ENCODE measurements around the gene ZNF782.
"Not testable (repeated sequence)": the region's sequence is repeated elsewhere in the genome, so short reads cannot be mapped to it uniquely, and the experiment has no call there.

ZNF782 gene

GRCh38 chr9:96844040-96844439 lies 10.3 kb downstream of the ZNF782 start:
- DNase-seq (ENCODE audit: low read depth) = no peak
- H3K36me3 ChIP-seq (ENCODE audit: control insufficient read depth, insufficient read depth, low read length, severe bottlenecking) = peaks cover 58% of the 10 kb centered on the region
- H3K4me1 ChIP-seq (ENCODE audit: control insufficient read depth, insufficient read depth, low read length) = no peaks in the 10 kb centered on the region
- H3K9ac ChIP-seq (ENCODE audit: low read length) = no peak overlapping the region
- no peak overlapping the region for H3K4me3 ChIP-seq (ENCODE audit: low read length)
- no peaks in the 10 kb centered on the region for H3K27me3 ChIP-seq (replicated peaks; ENCODE audit: control insufficient read depth, insufficient read depth, low read length)
- peaks cover 96% of the 10 kb centered on the region for H3K9me3 ChIP-seq (ENCODE audit: control insufficient read depth, low read length)

DNA sequence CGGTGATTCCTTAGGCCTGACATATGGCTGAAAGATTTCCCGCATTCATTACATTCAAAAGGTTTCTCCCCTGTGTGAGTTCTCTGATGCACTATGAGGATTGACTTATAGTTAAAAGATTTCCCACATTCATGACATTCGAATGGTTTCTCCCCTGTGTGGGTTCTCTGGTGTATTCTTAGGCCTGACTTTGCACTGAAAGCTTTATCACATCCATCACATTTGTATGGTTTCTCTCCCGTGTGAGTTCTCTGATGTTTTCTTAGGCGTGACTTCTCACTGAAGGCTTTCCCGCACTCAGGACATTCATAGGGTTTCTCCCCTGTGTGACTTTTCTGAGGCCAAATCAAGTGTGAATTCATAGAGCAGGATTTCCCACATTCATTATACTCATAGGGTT lies 35.8 kb downstream of the ZNF782 start:
- Histone ChIP-seq H3K9me3 (ENCODE audit: control insufficient read depth, low read length) (peaks cover 99% of the 10 kb centered on the region), H3K27me3 (replicated peaks; ENCODE audit: control insufficient read depth, insufficient read depth, low read length) (no peaks in the 10 kb centered on the region), H3K36me3 (ENCODE audit: control insufficient read depth, insufficient read depth, low read length, severe bottlenecking) (peaks cover 93% of the 10 kb centered on the region), H3K4me3 (ENCODE audit: low read length) (peak overlapping the region; percentile 78), H3K9ac (ENCODE audit: low read length) (no peak overlapping the region), H3K4me1 (ENCODE audit: control insufficient read depth, insufficient read depth, low read length) (no peaks in the 10 kb centered on the region)
- no peak for DNase-seq (ENCODE audit: low read depth)

DNA sequence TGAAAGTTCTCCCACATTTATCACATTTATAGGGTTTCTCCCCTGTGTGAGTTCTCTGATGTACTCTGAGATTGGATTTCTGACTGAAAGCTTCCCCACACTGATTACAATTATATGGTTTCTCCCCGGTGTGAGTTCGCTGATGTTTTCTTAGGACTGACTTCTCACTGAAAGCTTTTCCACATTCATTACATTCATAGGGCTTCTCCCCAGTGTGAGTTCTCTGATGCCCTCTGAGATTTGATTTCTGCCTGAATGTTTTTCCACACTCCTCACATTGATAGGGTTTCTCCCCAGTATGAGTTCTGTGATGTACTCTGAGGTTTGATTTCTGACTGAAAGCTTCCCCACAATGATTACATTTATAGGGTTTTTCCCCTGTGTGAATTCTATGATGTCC lies 36.3 kb downstream of the ZNF782 start:
- no peaks in the 10 kb centered on the region for H3K4me1 ChIP-seq (ENCODE audit: control insufficient read depth, insufficient read depth, low read length)
- no peak for DNase-seq (ENCODE audit: low read depth)
- no peak overlapping the region for H3K9ac ChIP-seq (ENCODE audit: low read length)
- peaks cover 88% of the 10 kb centered on the region for H3K36me3 ChIP-seq (ENCODE audit: control insufficient read depth, insufficient read depth, low read length, severe bottlenecking)
- peak overlapping the region; percentile 78 for H3K4me3 ChIP-seq (ENCODE audit: low read length)
- peaks cover 99% of the 10 kb centered on the region for H3K9me3 ChIP-seq (ENCODE audit: control insufficient read depth, low read length)
- no peaks in the 10 kb centered on the region for H3K27me3 ChIP-seq (replicated peaks; ENCODE audit: control insufficient read depth, insufficient read depth, low read length)

GRCh38 chr9:96813607-96814006 lies 40.7 kb downstream of the ZNF782 start:
- peak overlapping the region; percentile 69 for H3K4me3 ChIP-seq (ENCODE audit: low read length)

GRCh38 chr9:96798959-96799358 lies 55.4 kb downstream of the ZNF782 start:
- not testable (repeated sequence) for H3K27me3 ChIP-seq (replicated peaks; ENCODE audit: control insufficient read depth, insufficient read depth, low read length); H3K4me3 ChIP-seq (ENCODE audit: low read length); DNase-seq (ENCODE audit: low read depth); H3K4me1 ChIP-seq (ENCODE audit: control insufficient read depth, insufficient read depth, low read length); H3K9ac ChIP-seq (ENCODE audit: low read length)
- Histone ChIP-seq H3K9me3 (ENCODE audit: control insufficient read depth, low read length) (peaks cover 45% of the 10 kb centered on the region), H3K36me3 (ENCODE audit: control insufficient read depth, insufficient read depth, low read length, severe bottlenecking) (peaks cover 39% of the 10 kb centered on the region)

More at GRCh38 chr9:96813607-96814006, 40.7 kb downstream of the ZNF782 start:
- no peak overlapping the region for H3K9ac ChIP-seq (ENCODE audit: low read length)
- H3K27me3 ChIP-seq (replicated peaks; ENCODE audit: control insufficient read depth, insufficient read depth, low read length) = no peaks in the 10 kb centered on the region
- peaks cover 50% of the 10 kb centered on the region for H3K36me3 ChIP-seq (ENCODE audit: control insufficient read depth, insufficient read depth, low read length, severe bottlenecking)
- no peak for DNase-seq (ENCODE audit: low read depth)
- peaks cover 100% of the 10 kb centered on the region for H3K9me3 ChIP-seq (ENCODE audit: control insufficient read depth, low read length)
- H3K4me1 ChIP-seq (ENCODE audit: control insufficient read depth, insufficient read depth, low read length) = no peaks in the 10 kb centered on the region

GRCh38 chr9:96784021-96784420 lies 70.3 kb downstream of the ZNF782 start:
- Histone ChIP-seq H3K9me3 (ENCODE audit: control insufficient read depth, low read length) (peaks cover 52% of the 10 kb centered on the region), H3K27me3 (replicated peaks; ENCODE audit: control insufficient read depth, insufficient read depth, low read length) (no peaks in the 10 kb centered on the region), H3K9ac (ENCODE audit: low read length) (no peak overlapping the region), H3K36me3 (ENCODE audit: control insufficient read depth, insufficient read depth, low read length, severe bottlenecking) (peaks cover 12% of the 10 kb centered on the region), H3K4me1 (ENCODE audit: control insufficient read depth, insufficient read depth, low read length) (peaks cover under 1% of the 10 kb centered on the region), H3K4me3 (ENCODE audit: low read length) (no peak overlapping the region)
- DNase-seq (ENCODE audit: low read depth) = no peak

GRCh38 chr9:96782235-96782634 lies 72.1 kb downstream of the ZNF782 start:
- Histone ChIP-seq H3K4me1 (ENCODE audit: control insufficient read depth, insufficient read depth, low read length) (peaks cover 7% of the 10 kb centered on the region), H3K9ac (ENCODE audit: low read length) (no peak overlapping the region), H3K9me3 (ENCODE audit: control insufficient read depth, low read length) (peaks cover 37% of the 10 kb centered on the region), H3K27me3 (replicated peaks; ENCODE audit: control insufficient read depth, insufficient read depth, low read length) (no peaks in the 10 kb centered on the region), H3K4me3 (ENCODE audit: low read length) (no peak overlapping the region), H3K36me3 (ENCODE audit: control insufficient read depth, insufficient read depth, low read length, severe bottlenecking) (peaks cover 3% of the 10 kb centered on the region)
- no peak for DNase-seq (ENCODE audit: low read depth)

DNA sequence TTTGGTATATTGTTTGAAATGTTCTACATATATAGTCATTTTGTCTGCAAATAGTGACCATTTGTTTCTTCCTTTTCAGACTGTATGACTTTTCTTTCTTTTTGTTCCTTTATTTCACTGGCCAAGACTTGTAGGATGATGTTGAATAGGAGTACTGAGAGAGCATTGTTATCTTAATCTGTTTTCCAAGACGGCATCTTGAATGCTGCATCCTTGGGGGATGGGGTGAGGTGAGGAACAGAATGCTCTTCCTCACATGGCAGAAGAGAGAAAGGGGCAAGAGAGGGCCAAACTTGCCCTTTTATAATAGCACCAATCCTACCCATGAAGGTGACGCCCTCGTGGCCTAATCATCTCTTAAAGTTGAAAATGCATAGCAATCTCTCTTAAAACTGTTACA lies 72.8 kb downstream of the ZNF782 start:
- H3K4me3 ChIP-seq (ENCODE audit: low read length) = no peak overlapping the region
- H3K4me1 ChIP-seq (ENCODE audit: control insufficient read depth, insufficient read depth, low read length) = peaks cover 11% of the 10 kb centered on the region
- no peak overlapping the region for H3K9ac ChIP-seq (ENCODE audit: low read length)
- peaks cover 3% of the 10 kb centered on the region for H3K36me3 ChIP-seq (ENCODE audit: control insufficient read depth, insufficient read depth, low read length, severe bottlenecking)
- no peak for DNase-seq (ENCODE audit: low read depth)
- peaks cover 33% of the 10 kb centered on the region for H3K9me3 ChIP-seq (ENCODE audit: control insufficient read depth, low read length)
- no peaks in the 10 kb centered on the region for H3K27me3 ChIP-seq (replicated peaks; ENCODE audit: control insufficient read depth, insufficient read depth, low read length)

DNA sequence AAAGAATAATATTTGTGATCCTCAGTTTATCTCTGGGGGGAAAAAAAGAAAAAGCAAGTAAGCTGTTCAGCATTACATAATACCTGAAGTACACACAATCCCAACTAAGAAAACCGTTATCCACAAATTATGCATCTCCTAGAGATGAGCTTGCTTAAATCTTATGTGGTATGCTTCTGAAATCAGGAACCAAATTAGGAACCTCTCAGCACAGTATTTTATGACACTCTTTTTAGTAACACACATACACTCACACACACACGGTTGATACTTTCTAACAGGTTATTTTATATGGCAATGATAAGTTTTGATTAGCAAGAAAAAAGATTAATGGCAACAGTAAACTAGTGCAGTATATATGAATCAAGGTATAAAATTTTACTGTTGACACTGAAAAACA lies 75.2 kb downstream of the ZNF782 start:
- Histone ChIP-seq H3K4me3 (ENCODE audit: low read length) (peak overlapping the region; percentile 98), H3K36me3 (ENCODE audit: control insufficient read depth, insufficient read depth, low read length, severe bottlenecking) (peaks cover 23% of the 10 kb centered on the region), H3K27me3 (replicated peaks; ENCODE audit: control insufficient read depth, insufficient read depth, low read length) (no peaks in the 10 kb centered on the region), H3K9ac (ENCODE audit: low read length) (no peak overlapping the region), H3K4me1 (ENCODE audit: control insufficient read depth, insufficient read depth, low read length) (peaks cover 11% of the 10 kb centered on the region), H3K9me3 (ENCODE audit: control insufficient read depth, low read length) (peaks cover 14% of the 10 kb centered on the region)
- no peak for DNase-seq (ENCODE audit: low read depth)

DNA sequence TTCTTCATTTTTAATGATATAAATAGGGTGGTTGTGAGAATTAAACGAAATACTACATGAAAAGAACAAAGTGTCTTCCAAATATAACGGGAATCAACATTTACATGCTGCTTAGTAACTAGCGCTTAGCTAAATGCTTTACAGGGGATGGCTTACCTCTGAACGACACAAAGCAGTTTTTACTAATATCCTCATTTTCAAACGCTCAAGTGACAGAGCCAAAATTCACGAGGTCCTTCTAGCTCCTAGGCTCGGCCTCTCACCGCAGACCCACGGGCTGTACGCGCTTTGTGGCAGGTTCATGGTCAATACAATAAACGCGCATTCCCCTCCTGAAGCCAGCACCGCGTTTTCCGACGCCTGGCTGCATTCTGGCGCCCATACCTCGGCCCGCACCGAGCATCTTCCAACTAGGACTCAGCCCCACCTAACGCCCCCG lies 76.9 kb downstream of the ZNF782 start:
- DNase-seq (ENCODE audit: low read depth) = no peak
- peaks cover 13% of the 10 kb centered on the region for H3K9me3 ChIP-seq (ENCODE audit: control insufficient read depth, low read length)
- H3K36me3 ChIP-seq (ENCODE audit: control insufficient read depth, insufficient read depth, low read length, severe bottlenecking) = peaks cover 36% of the 10 kb centered on the region

DNA sequence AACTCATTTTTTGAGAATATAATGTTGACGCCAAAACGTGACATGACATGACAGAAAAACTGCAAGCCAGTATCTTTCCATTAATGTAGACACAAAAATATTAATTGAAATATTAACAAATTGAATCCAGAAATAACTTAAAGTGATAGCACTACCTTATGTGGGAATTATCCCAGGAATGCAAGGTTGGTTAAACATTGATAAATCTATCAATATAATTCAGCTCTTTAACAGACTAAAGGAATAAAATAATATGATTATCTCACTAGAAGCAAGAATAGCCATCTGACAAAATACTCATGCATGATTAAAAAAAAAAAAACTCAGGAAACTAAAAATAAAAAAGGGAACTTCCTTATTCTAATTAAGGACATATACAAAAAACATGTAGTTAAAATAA lies 83.2 kb downstream of the ZNF782 start:
- peaks cover 99% of the 10 kb centered on the region for H3K36me3 ChIP-seq (ENCODE audit: control insufficient read depth, insufficient read depth, low read length, severe bottlenecking)
- no peak for DNase-seq (ENCODE audit: low read depth)
- no peaks in the 10 kb centered on the region for H3K4me1 ChIP-seq (ENCODE audit: control insufficient read depth, insufficient read depth, low read length)
- peaks cover 76% of the 10 kb centered on the region for H3K9me3 ChIP-seq (ENCODE audit: control insufficient read depth, low read length)
- H3K4me3 ChIP-seq (ENCODE audit: low read length) = peak overlapping the region; percentile 21
- no peak overlapping the region for H3K9ac ChIP-seq (ENCODE audit: low read length)
- no peaks in the 10 kb centered on the region for H3K27me3 ChIP-seq (replicated peaks; ENCODE audit: control insufficient read depth, insufficient read depth, low read length)

More for the DNA sequence above, 76.9 kb downstream of the ZNF782 start:
- no peaks in the 10 kb centered on the region for H3K27me3 ChIP-seq (replicated peaks; ENCODE audit: control insufficient read depth, insufficient read depth, low read length)
- H3K4me3 ChIP-seq (ENCODE audit: low read length) = peak overlapping the region; percentile 98
- H3K9ac ChIP-seq (ENCODE audit: low read length) = peak overlapping the region; percentile 91
- peaks cover 11% of the 10 kb centered on the region for H3K4me1 ChIP-seq (ENCODE audit: control insufficient read depth, insufficient read depth, low read length)

GRCh38 chr9:96769989-96770388 lies 84.3 kb downstream of the ZNF782 start:
- no peak for DNase-seq (ENCODE audit: low read depth)
- H3K27me3 ChIP-seq (replicated peaks; ENCODE audit: control insufficient read depth, insufficient read depth, low read length) = no peaks in the 10 kb centered on the region
- H3K9ac ChIP-seq (ENCODE audit: low read length) = no peak overlapping the region
- peaks cover 88% of the 10 kb centered on the region for H3K9me3 ChIP-seq (ENCODE audit: control insufficient read depth, low read length)
- peaks cover 99% of the 10 kb centered on the region for H3K36me3 ChIP-seq (ENCODE audit: control insufficient read depth, insufficient read depth, low read length, severe bottlenecking)
- no peaks in the 10 kb centered on the region for H3K4me1 ChIP-seq (ENCODE audit: control insufficient read depth, insufficient read depth, low read length)
- peak overlapping the region; percentile 58 for H3K4me3 ChIP-seq (ENCODE audit: low read length)
